ENCODE results near the gene ADPGK.

DNA sequence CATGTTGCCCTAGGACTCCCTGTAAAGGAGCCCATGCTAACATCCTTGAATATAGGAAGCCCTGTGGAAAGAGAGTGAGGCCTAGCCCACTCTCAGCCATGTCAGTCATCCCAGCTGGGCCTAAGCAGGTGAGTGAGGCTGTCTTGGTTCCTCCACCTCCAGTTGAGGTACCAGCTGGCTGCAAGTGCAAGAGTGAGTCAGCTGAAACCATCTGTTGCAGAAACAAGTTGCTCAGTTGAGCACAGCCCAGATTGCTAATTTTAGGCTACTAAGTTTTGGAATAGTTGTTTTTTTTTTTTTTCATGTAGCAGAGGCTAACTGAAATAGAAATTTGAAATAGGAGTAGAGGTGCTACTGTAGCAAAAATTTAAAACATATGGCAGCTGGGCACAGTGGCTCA is 43.7 kb upstream of the ADPGK start:
- TF ChIP-seq, protein P1, sequence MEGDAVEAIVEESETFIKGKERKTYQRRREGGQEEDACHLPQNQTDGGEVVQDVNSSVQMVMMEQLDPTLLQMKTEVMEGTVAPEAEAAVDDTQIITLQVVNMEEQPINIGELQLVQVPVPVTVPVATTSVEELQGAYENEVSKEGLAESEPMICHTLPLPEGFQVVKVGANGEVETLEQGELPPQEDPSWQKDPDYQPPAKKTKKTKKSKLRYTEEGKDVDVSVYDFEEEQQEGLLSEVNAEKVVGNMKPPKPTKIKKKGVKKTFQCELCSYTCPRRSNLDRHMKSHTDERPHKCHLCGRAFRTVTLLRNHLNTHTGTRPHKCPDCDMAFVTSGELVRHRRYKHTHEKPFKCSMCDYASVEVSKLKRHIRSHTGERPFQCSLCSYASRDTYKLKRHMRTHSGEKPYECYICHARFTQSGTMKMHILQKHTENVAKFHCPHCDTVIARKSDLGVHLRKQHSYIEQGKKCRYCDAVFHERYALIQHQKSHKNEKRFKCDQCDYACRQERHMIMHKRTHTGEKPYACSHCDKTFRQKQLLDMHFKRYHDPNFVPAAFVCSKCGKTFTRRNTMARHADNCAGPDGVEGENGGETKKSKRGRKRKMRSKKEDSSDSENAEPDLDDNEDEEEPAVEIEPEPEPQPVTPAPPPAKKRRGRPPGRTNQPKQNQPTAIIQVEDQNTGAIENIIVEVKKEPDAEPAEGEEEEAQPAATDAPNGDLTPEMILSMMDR (IDR thresholded peaks at IDR 0.05) = no peak
- TF ChIP-seq POLR2A (IDR thresholded peaks at IDR 0.05) = no peak
